Effector memory CD4-positive, alpha-beta T cell (primary cell): ENCODE data around the gene BDKRB2.

Experiments
- DNase-seq, 3 donors: peaks; one replicate each; pipeline ENCODE4 v3.0.0-alpha.2; 2020
- H3K27ac ChIP-seq: 2 replicates; pipeline ENCODE4 v1.7.0; 2013; ENCODE audit warnings: mild to moderate bottlenecking, low read length, moderate library complexity; ENCODE audit not compliant: insufficient read depth, poor library complexity, severe bottlenecking
- H3K27me3 ChIP-seq: replicated peaks from 2 replicates; pipeline ENCODE4 v1.7.0; 2013; ENCODE audit warnings: mild to moderate bottlenecking, low read length; ENCODE audit not compliant: insufficient read depth, control insufficient read depth, poor library complexity, severe bottlenecking
- H3K36me3 ChIP-seq: 2 replicates; pipeline ENCODE4 v1.7.0; 2013; ENCODE audit warnings: mild to moderate bottlenecking, low read length, moderate library complexity; ENCODE audit not compliant: control insufficient read depth, insufficient read depth
- H3K4me1 ChIP-seq: 2 replicates; pipeline ENCODE4 v1.7.0; 2013; ENCODE audit warnings: low read length, mild to moderate bottlenecking; ENCODE audit not compliant: control insufficient read depth, insufficient read depth, poor library complexity, severe bottlenecking
- H3K4me3 ChIP-seq: 2 replicates; pipeline ENCODE4 v1.7.0; 2013; ENCODE audit warnings: low read length, low read depth, mild to moderate bottlenecking; ENCODE audit not compliant: insufficient read depth, poor library complexity, severe bottlenecking
- H3K9me3 ChIP-seq: 2 replicates; pipeline ENCODE4 v1.7.0; 2013; ENCODE audit warnings: mild to moderate bottlenecking, low read length, moderate library complexity; ENCODE audit not compliant: control insufficient read depth

The BDKRB2 gene

DNA sequence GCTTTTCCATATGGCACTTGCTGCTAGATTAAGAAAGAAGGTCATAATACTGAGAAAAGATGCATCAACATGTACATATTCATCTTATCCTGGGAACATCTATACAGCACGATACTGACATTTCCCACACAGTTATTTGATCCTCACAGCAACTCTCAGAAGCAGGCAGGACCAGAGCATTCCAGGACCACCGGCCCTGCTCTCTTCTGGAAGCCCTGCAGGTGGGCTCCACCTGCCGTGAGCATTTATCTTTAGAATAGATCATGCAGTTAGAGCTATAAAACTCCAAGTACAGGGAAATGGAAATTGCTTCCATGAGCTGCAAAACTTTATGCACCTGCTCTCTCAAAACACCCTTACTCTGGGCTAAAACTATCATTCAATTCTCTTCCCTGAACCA, 45.8 kb downstream of the BDKRB2 start:
- no peak overlapping the region for H3K4me3 ChIP-seq
- no peaks in the 10 kb centered on the region for H3K27me3 ChIP-seq
- H3K9me3 ChIP-seq: no peaks in the 10 kb centered on the region
- H3K36me3 ChIP-seq: no peaks in the 10 kb centered on the region
- no peaks in the 10 kb centered on the region for H3K4me1 ChIP-seq
- no peak overlapping the region for H3K27ac ChIP-seq
- DNase-seq: no peak

- Histone ChIP-seq H3K4me3 (no peak overlapping the region), H3K36me3 (no peaks in the 10 kb centered on the region), H3K27ac (no peak overlapping the region), H3K4me1 (no peaks in the 10 kb centered on the region), H3K9me3 (no peaks in the 10 kb centered on the region), H3K27me3 (no peaks in the 10 kb centered on the region)
- no peak for DNase-seq
Measured at GRCh38 chr14:96251656-96252155, 47.1 kb downstream of the BDKRB2 start.

- no peaks in the 10 kb centered on the region for H3K4me1 ChIP-seq
- no peak overlapping the region for H3K4me3 ChIP-seq
- H3K27ac ChIP-seq: no peak overlapping the region
Measured at GRCh38 chr14:96252323-96252998, 47.8 kb downstream of the BDKRB2 start.

DNA sequence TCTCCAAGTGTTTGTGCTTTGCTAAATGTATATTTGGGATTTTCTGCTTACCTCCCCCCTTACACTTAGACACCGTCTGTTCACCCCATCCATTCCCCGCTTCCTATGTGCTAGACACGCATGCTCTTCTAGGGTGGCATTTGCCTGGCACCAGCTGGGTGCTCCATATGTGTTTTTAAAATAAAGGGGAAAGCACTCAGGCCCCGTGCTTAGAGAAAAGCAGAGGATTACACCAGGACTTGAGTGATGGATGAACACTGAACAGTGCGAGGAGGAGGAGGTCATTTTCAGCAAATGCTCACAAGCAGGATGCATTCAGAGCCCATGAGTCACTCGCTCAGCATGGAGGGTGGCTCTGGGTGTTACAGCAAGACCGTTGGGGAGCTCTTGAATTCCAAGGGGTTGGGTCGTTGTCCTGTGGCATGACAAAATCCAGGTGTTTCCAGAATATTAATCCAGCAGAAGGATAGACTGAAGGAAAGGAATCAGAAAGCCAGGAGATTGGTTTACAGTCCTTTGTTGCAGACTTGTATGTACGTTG, 48.4 kb downstream of the BDKRB2 start:
- no peak overlapping the region for H3K4me3 ChIP-seq
- no peak overlapping the region for H3K27ac ChIP-seq
- no peak for DNase-seq
- no peaks in the 10 kb centered on the region for H3K27me3 ChIP-seq
- no peaks in the 10 kb centered on the region for H3K9me3 ChIP-seq
- no peaks in the 10 kb centered on the region for H3K4me1 ChIP-seq
- H3K36me3 ChIP-seq: no peaks in the 10 kb centered on the region

More at GRCh38 chr14:96252323-96252998, 47.8 kb downstream of the BDKRB2 start:
- Histone ChIP-seq H3K27me3 (no peaks in the 10 kb centered on the region), H3K36me3 (no peaks in the 10 kb centered on the region), H3K9me3 (no peaks in the 10 kb centered on the region)
- DNase-seq: no peak

GRCh38 chr14:96254687-96255086, 50.0 kb downstream of the BDKRB2 start:
- H3K36me3 ChIP-seq: no peaks in the 10 kb centered on the region
- H3K9me3 ChIP-seq: no peaks in the 10 kb centered on the region
- no peak overlapping the region for H3K4me3 ChIP-seq
- DNase-seq: no peak
- H3K27me3 ChIP-seq: no peaks in the 10 kb centered on the region
- H3K4me1 ChIP-seq: no peaks in the 10 kb centered on the region
- no peak overlapping the region for H3K27ac ChIP-seq

DNA sequence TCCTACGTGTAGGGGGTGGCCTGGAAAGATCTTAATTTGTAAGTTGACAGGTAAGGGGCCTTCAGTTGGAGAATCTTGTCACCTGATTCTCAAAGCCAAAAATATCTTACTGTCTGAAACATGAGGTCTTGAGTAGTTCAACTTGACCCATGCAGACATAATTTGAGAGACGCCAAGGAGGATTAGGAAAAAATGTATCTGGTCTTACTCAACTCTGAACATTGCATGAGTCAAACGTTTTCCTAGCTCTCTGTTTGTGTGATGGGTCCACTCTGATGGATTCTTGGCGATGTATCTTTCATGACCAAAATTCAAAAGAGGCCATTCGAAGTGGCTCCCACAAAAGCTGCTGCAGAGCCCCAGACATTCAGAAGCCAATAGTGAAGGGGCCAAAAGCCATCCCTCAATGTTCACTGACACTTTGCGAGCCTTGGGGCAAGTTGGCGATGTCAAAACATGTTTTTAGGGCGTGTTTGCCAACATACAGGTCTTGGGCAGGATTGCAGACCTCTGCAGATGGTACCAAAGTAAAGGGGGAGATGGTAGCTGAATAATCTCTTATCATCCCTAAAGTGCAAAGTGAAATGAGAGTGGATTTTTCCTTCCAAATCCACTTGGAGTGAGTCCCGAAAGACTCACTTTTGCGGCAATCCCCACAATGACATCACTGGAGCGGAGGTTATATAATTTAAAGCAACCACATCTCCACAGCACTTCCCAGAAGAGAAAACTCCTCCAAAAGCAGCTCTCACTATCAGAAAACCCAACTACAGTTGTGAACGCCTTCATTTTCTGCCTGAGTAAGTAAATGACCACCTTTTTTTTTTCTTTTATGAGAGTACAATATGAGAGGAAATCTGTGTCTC, 51.1 kb downstream of the BDKRB2 start, which contains the start of gene BDKRB1:
Gene BDKRB1, plus strand, starts transcription at position 710 of the 866 bp plus-strand sequence. CDS start 7,473 bp downstream, outside the sequence.
- Histone ChIP-seq H3K27me3 (no peaks in the 10 kb centered on the region), H3K27ac (no peak within 1 kb of the TSS), H3K4me3 (no peak within 1 kb of the TSS), H3K9me3 (no peaks in the 10 kb centered on the region), H3K4me1 (no peaks in the 10 kb centered on the region), H3K36me3 (no peaks in the 10 kb centered on the region)
- no peak for DNase-seq

DNA sequence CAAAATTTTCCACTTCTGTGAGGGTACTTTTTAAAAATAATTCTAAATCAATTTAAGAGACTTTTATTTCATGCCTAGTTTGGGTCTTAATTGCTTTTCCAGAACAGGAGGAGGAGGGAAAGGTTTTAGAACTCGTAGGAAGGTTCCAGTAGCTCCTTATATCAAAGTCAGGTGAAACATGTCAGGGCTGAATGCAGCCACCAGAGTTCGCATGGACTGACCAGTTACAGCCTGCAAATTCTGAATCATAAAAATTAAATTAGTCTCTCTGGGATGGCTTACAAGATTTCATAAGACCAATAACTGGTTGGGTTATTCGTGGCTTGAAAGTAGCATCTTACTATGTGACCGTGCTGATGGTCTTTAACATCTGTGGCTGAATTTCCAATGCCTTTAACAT, 51.8 kb downstream of the BDKRB2 start:
- H3K27ac ChIP-seq: no peak overlapping the region
- H3K4me1 ChIP-seq: no peaks in the 10 kb centered on the region
- H3K4me3 ChIP-seq: no peak overlapping the region
- no peaks in the 10 kb centered on the region for H3K9me3 ChIP-seq
- no peaks in the 10 kb centered on the region for H3K36me3 ChIP-seq
- H3K27me3 ChIP-seq: no peaks in the 10 kb centered on the region
- no peak for DNase-seq

- Histone ChIP-seq H3K4me1 (no peaks in the 10 kb centered on the region), H3K36me3 (no peaks in the 10 kb centered on the region), H3K9me3 (no peaks in the 10 kb centered on the region), H3K27ac (no peak overlapping the region), H3K4me3 (no peak overlapping the region), H3K27me3 (no peaks in the 10 kb centered on the region)
- no peak for DNase-seq
Measured at GRCh38 chr14:96257056-96257455, 52.4 kb downstream of the BDKRB2 start.

- Histone ChIP-seq H3K36me3 (no peaks in the 10 kb centered on the region), H3K4me3 (no peak overlapping the region), H3K27me3 (no peaks in the 10 kb centered on the region), H3K9me3 (no peaks in the 10 kb centered on the region), H3K27ac (no peak overlapping the region), H3K4me1 (no peaks in the 10 kb centered on the region)
- no peak for DNase-seq
Measured at GRCh38 chr14:96257900-96258299, 53.3 kb downstream of the BDKRB2 start.
